Testis (tissue), 2 donors: Measurements from ENCODE around the gene DSPP.

Source experiments
- CTCF ChIP-seq, 3 experiments: fragments of 450-650 bp in 2 of 3; fragments of 200-600 bp in 1 of 3; sonication (generic) in 1 of 3; IDR thresholded peaks; one replicate each; pipeline ENCODE4 v1.5.1; 2016 to 2019; ENCODE audit warnings: antibody characterized with exemption in 3 of 3, mild to moderate bottlenecking in 2 of 3, moderate library complexity in 1 of 3
- POLR2A ChIP-seq: fragments of 450-650 bp; IDR thresholded peaks from one replicate; pipeline ENCODE4 v1.6.1; 2017; ENCODE audit warnings: antibody characterized with exemption, mild to moderate bottlenecking, moderate library complexity

- TF ChIP-seq CTCF (IDR thresholded peaks at IDR 0.05) (no peak), POLR2A (no peak)
Observed at GRCh38 chr4:87644286-87644685, 36.0 kb downstream of the DSPP start.
